ENCODE results near the gene PLEKHN1.
A peak's percentile ranks its signal among the peaks of the same experiment; 100 is the strongest.

The PLEKHN1 gene

GRCh38 chr1:961132-961669 lies 5.1 kb upstream of the PLEKHN1 start:
- no peak for TF ChIP-seq CTCF (conservative IDR thresholded peaks at IDR 0.05)
- peak overlapping the region; percentile 79; the same call in 1 of the 2 replicates for H3K27ac ChIP-seq

GRCh38 chr1:962381-963300 lies 3.6 kb upstream of the PLEKHN1 start:
- no peak for TF ChIP-seq CTCF (conservative IDR thresholded peaks at IDR 0.05)
- no peak overlapping the region for H3K27ac ChIP-seq

- TF ChIP-seq CTCF (conservative IDR thresholded peaks at IDR 0.05): no peak
- H3K27ac ChIP-seq: no peak overlapping the region
Observed at GRCh38 chr1:963301-963651, 3.0 kb upstream of the PLEKHN1 start.

GRCh38 chr1:963746-964525 lies 2.3 kb upstream of the PLEKHN1 start:
- no peak overlapping the region for H3K27ac ChIP-seq
- TF ChIP-seq CTCF (conservative IDR thresholded peaks at IDR 0.05): no peak

- peak overlapping the region; percentile 89; the same call in 1 of the 2 replicates for H3K27ac ChIP-seq
- TF ChIP-seq CTCF (conservative IDR thresholded peaks at IDR 0.05): no peak
Observed at GRCh38 chr1:964691-965525, 1.4 kb upstream of the PLEKHN1 start.

GRCh38 chr1:965526-966134 lies 652 bp upstream of the PLEKHN1 start:
- H3K27ac ChIP-seq: peak overlapping the region; percentile 89
- no peak for TF ChIP-seq CTCF (conservative IDR thresholded peaks at IDR 0.05)
